HepG2 (cell line): Measurements from ENCODE around the gene NFATC3. TPM values are rescaled to one million over a fixed set of nuclear protein-coding genes. Genes with fewer than 3 reads are reported as not detected.

ENCODE experiments used
- AGO1 ChIP-seq: fragments of 200-400 bp; formaldehyde crosslinking; IDR thresholded peaks from 2 replicates; pipeline ENCODE4 v1.6.1; 2017; ENCODE audit warnings: mild to moderate bottlenecking, low read depth, low read length, moderate library complexity; ENCODE audit not compliant: poor library complexity, severe bottlenecking
- GRHL1 ChIP-seq: sonication (generic); formaldehyde crosslinking; conservative IDR thresholded peaks from 2 replicates; pipeline ENCODE4 v1.8.0; 2022; ENCODE audit warnings: missing genetic modification reagents
- HNRNPL ChIP-seq: fragments of 200-400 bp; formaldehyde crosslinking; IDR thresholded peaks from 2 replicates; pipeline ENCODE4 v1.6.1; 2017; ENCODE audit warnings: mild to moderate bottlenecking, low read depth, low read length
- IRF1 ChIP-seq: sonication (generic); formaldehyde crosslinking; IDR thresholded peaks from 2 replicates; pipeline ENCODE4 v1.4.0; 2020; ENCODE audit warnings: low read depth, mild to moderate bottlenecking, missing genetic modification reagents
- KLF6 ChIP-seq: IDR thresholded peaks from 2 replicates; pipeline ENCODE4 v1.8.0; 2016; ENCODE audit warnings: missing biosample characterization, missing genetic modification reagents
- MXD3 ChIP-seq: IDR thresholded peaks from 2 replicates; pipeline ENCODE4 v1.6.1; 2016; ENCODE audit warnings: mild to moderate bottlenecking, missing biosample characterization, missing genetic modification reagents
- MZF1 ChIP-seq: sonication (generic); formaldehyde crosslinking; IDR thresholded peaks from 2 replicates; pipeline ENCODE4 v1.8.1; 2023; ENCODE audit warnings: mild to moderate bottlenecking, missing genetic modification reagents, borderline replicate concordance
- NCOA2 ChIP-seq: sonication (generic); formaldehyde crosslinking; IDR thresholded peaks from 2 replicates; pipeline ENCODE4 v1.8.0; 2022; ENCODE audit warnings: inconsistent platforms
- NR0B2 ChIP-seq: sonication (generic); formaldehyde crosslinking; IDR thresholded peaks from 2 replicates; pipeline ENCODE4 v1.4.0; 2020; ENCODE audit warnings: mild to moderate bottlenecking, missing genetic modification reagents
- PATZ1 ChIP-seq: sonication (generic); formaldehyde crosslinking; IDR thresholded peaks from 2 replicates; pipeline ENCODE4 v1.4.0; 2020; ENCODE audit warnings: missing genetic modification reagents
- RARA ChIP-seq: IDR thresholded peaks from 2 replicates; pipeline ENCODE4 v1.6.1; 2016; ENCODE audit warnings: missing genetic modification reagents, missing compliant biosample characterization
- SRSF1 ChIP-seq: fragments of 200-400 bp; formaldehyde crosslinking; optimal IDR thresholded peaks from 2 replicates; pipeline ENCODE3; 2017; ENCODE audit warnings: mild to moderate bottlenecking, low read depth, low read length, moderate library complexity
- WIZ ChIP-seq: sonication (generic); formaldehyde crosslinking; IDR thresholded peaks from 2 replicates; pipeline ENCODE4 v1.5.1; 2020; ENCODE audit warnings: mild to moderate bottlenecking, missing genetic modification reagents
- ZBTB25 ChIP-seq: IDR thresholded peaks from 2 replicates; pipeline ENCODE4 v1.6.1; 2018; ENCODE audit warnings: missing genetic modification reagents
- ZKSCAN8 ChIP-seq: IDR thresholded peaks from 2 replicates; pipeline ENCODE4 v1.6.1; 2016; ENCODE audit warnings: borderline replicate concordance, missing genetic modification reagents, missing compliant biosample characterization
- ZNF264 ChIP-seq: sonication (generic); formaldehyde crosslinking; IDR thresholded peaks from 2 replicates; pipeline ENCODE4 v1.4.0; 2020; ENCODE audit warnings: missing genetic modification reagents
- ZNF781 ChIP-seq: sonication (generic); formaldehyde crosslinking; IDR thresholded peaks from 2 replicates; pipeline ENCODE4 v1.5.1; 2020; ENCODE audit warnings: borderline replicate concordance, mild to moderate bottlenecking, missing genetic modification reagents; ENCODE audit errors: not compliant biosample characterization
- ZNF790 ChIP-seq: sonication (generic); formaldehyde crosslinking; IDR thresholded peaks from 2 replicates; pipeline ENCODE4 v1.8.0; 2022; ENCODE audit warnings: missing genetic modification reagents, mild to moderate bottlenecking, borderline replicate concordance
- ZNF883 ChIP-seq: sonication (generic); formaldehyde crosslinking; IDR thresholded peaks from 2 replicates; pipeline ENCODE4 v1.5.1; 2020; ENCODE audit warnings: mild to moderate bottlenecking, missing genetic modification reagents; ENCODE audit errors: not compliant biosample characterization
- ZNF891 ChIP-seq: sonication (generic); formaldehyde crosslinking; IDR thresholded peaks from 2 replicates; pipeline ENCODE4 v1.5.0; 2020; ENCODE audit warnings: mild to moderate bottlenecking, missing genetic modification reagents
- polyA plus RNA-seq, 8 experiments: library from polyadenylated mRNA; depleted of rRNA in 3 of 8; stranded (reverse) in 7 of 8; unstranded in 1 of 8; fragments of >200 nt; fragmentation: Illumina TruSeq in 4 of 8; extraction: Trizol in 4 of 8; gene quantifications; 2 replicates each; pipeline versions ENCODE4 v1.2.1 to v1.2.3, GENCODE V29; 2011 to 2016; ENCODE audit warnings: low read depth in 4 of 8, missing spikeins in 1 of 8, mixed read lengths in 1 of 8; ENCODE audit not compliant: insufficient read depth in 1 of 8
- total RNA-seq, 5 experiments: library from RNA; depleted of rRNA; stranded (reverse); fragments of >200 nt; fragmentation: Illumina TruSeq; extraction: Trizol; gene quantifications; 2 replicates each; pipeline ENCODE4 v1.2.3, GENCODE V29; 2016; ENCODE audit warnings: low read depth in 1 of 5

NFATC3 gene
- total and polyA plus RNA-seq, 2 of the 13 experiments (the other 11 are each of a cell fraction or from before 2014, with no cell fraction given): 52.6 to 62.7 TPM

GRCh38 chr16:68237243-68238028 lies 152.3 kb downstream of the NFATC3 start (continued):
- TF ChIP-seq MZF1 (CRISPR knock-in tag) (0 out of 2 replicates have a peak, but pooled peaks have one; percentile 54), ZNF781 (CRISPR knock-in tag) (peak; percentile 75), HNRNPL (0 out of 2 replicates have a peak, but pooled peaks have one; percentile 33), ZNF891 (CRISPR knock-in tag) (peak; percentile 57; the same call in 1 of the 2 replicates), NCOA2 (CRISPR knock-in tag) (peak; percentile 91), RARA (peak; percentile 54; the same call in 1 of the 2 replicates), ZNF790 (no peak; the same call in 1 of the 2 replicates), WIZ (peak; percentile 52; the same call in 1 of the 2 replicates), ZNF264 (0 out of 2 replicates have a peak, but pooled peaks have one; percentile 37), ZBTB25 (peak; percentile 92; the same call in 1 of the 2 replicates), MXD3 (CRISPR knock-in tag) (no peak; the same call in 1 of the 2 replicates), KLF6 (peak; percentile 84), ZKSCAN8 (peak; percentile 71), AGO1 (no peak), SRSF1 (peak; percentile 16), GRHL1 (CRISPR knock-in tag) (no peak), PATZ1 (CRISPR knock-in tag) (peak; percentile 94), NR0B2 (no peak), ZNF883 (CRISPR knock-in tag) (no peak), IRF1 (CRISPR knock-in tag) (no peak)
